ENCODE data around the gene KIF3B.
"Not testable (repeated sequence)": the region's sequence is repeated elsewhere in the genome, so short reads cannot be mapped to it uniquely, and the experiment has no call there.

The KIF3B gene

GRCh38 chr20:32326504-32326845 lies 49.0 kb downstream of the KIF3B start:
- in situ Hi-C loops (cut with HindIII; ENCODE audit: low sequenced_read_pairs), result no loop called here

- in situ Hi-C loops (cut with HindIII; ENCODE audit: low sequenced_read_pairs), result no loop called here
Observed at GRCh38 chr20:32327087-32327681, 49.7 kb downstream of the KIF3B start.

- in situ Hi-C loops (cut with HindIII; ENCODE audit: low sequenced_read_pairs), result no loop called here
Observed at GRCh38 chr20:32329817-32330554, 52.5 kb downstream of the KIF3B start.

- in situ Hi-C loops (cut with HindIII; ENCODE audit: low sequenced_read_pairs), result no loop called here
Observed at GRCh38 chr20:32330555-32330897, 53.1 kb downstream of the KIF3B start.

GRCh38 chr20:32332614-32333013 lies 55.2 kb downstream of the KIF3B start:
- in situ Hi-C loops (cut with HindIII; ENCODE audit: low sequenced_read_pairs), result no loop called here

GRCh38 chr20:32333181-32333987 lies 55.9 kb downstream of the KIF3B start:
- in situ Hi-C loops (cut with HindIII; ENCODE audit: low sequenced_read_pairs), result no loop called here

GRCh38 chr20:32333988-32334885 lies 56.8 kb downstream of the KIF3B start:
- in situ Hi-C loops (cut with HindIII; ENCODE audit: low sequenced_read_pairs), result no loop called here

GRCh38 chr20:32336918-32337347 lies 59.5 kb downstream of the KIF3B start:
- in situ Hi-C loops (cut with HindIII; ENCODE audit: low sequenced_read_pairs), result no loop called here

GRCh38 chr20:32337937-32338661 lies 60.6 kb downstream of the KIF3B start:
- in situ Hi-C loops (cut with HindIII; ENCODE audit: low sequenced_read_pairs), result no loop called here

GRCh38 chr20:32338665-32339064 lies 61.2 kb downstream of the KIF3B start:
- in situ Hi-C loops (cut with HindIII; ENCODE audit: low sequenced_read_pairs), result no loop called here

- in situ Hi-C loops (cut with HindIII; ENCODE audit: low sequenced_read_pairs), result no loop called here
Observed at GRCh38 chr20:32339116-32339515, 61.7 kb downstream of the KIF3B start.

GRCh38 chr20:32341053-32341452 lies 63.6 kb downstream of the KIF3B start:
- in situ Hi-C loops (cut with HindIII; ENCODE audit: low sequenced_read_pairs), result not testable (repeated sequence)

GRCh38 chr20:32343439-32343838 lies 66.0 kb downstream of the KIF3B start:
- in situ Hi-C loops (cut with HindIII; ENCODE audit: low sequenced_read_pairs), result no loop called here

GRCh38 chr20:32344835-32345506 lies 67.5 kb downstream of the KIF3B start:
- in situ Hi-C loops (cut with HindIII; ENCODE audit: low sequenced_read_pairs), result no loop called here

GRCh38 chr20:32348207-32348606 lies 70.8 kb downstream of the KIF3B start:
- in situ Hi-C loops (cut with HindIII; ENCODE audit: low sequenced_read_pairs), result no loop called here

- in situ Hi-C loops (cut with HindIII; ENCODE audit: low sequenced_read_pairs), result no loop called here
Observed at GRCh38 chr20:32350421-32350820, 73.0 kb downstream of the KIF3B start.

GRCh38 chr20:32352121-32352720 lies 74.8 kb downstream of the KIF3B start:
- in situ Hi-C loops (cut with HindIII; ENCODE audit: low sequenced_read_pairs), result no loop called here

- in situ Hi-C loops (cut with HindIII; ENCODE audit: low sequenced_read_pairs), result no loop called here
Observed at GRCh38 chr20:32353848-32354496, 76.5 kb downstream of the KIF3B start.

Data from endothelial cell of hepatic sinusoid (primary cell).